Suprapubic skin (tissue), 4 donors: Measurements from ENCODE around the gene PGM2L1.

ENCODE experiments used
- CTCF ChIP-seq, 2 donors: fragments of 200-600 bp in 1 of 2; fragments of 450-650 bp in 1 of 2; sonication (generic) in 1 of 2; IDR thresholded peaks; one replicate each; pipeline ENCODE4 v1.5.1; 2016 to 2019; ENCODE audit warnings: antibody characterized with exemption in 2 of 2, mild to moderate bottlenecking in 1 of 2, moderate library complexity in 1 of 2
- EP300 ChIP-seq: sonication (generic); formaldehyde crosslinking; IDR thresholded peaks from one replicate; pipeline ENCODE4 v1.6.1; 2017; ENCODE audit warnings: antibody characterized with exemption
- POLR2A ChIP-seq, 2 donors: fragments of 450-650 bp; IDR thresholded peaks; one replicate each; pipeline ENCODE4 v1.6.1; 2017; ENCODE audit warnings: antibody characterized with exemption in 2 of 2, mild to moderate bottlenecking in 2 of 2, moderate library complexity in 2 of 2
- POLR2AphosphoS5 ChIP-seq, 3 donors: sonication (generic); formaldehyde crosslinking; IDR thresholded peaks; one replicate each; pipeline ENCODE4 v1.6.1; 2017; ENCODE audit warnings: antibody characterized with exemption in 3 of 3

GRCh38 chr11:74392256-74392655, 6.0 kb downstream of the PGM2L1 start:
- TF ChIP-seq CTCF (IDR thresholded peaks at IDR 0.05) = no peak
- TF ChIP-seq EP300 = no peak
- no peak for TF ChIP-seq POLR2A (IDR thresholded peaks at IDR 0.05)
- no peak for TF ChIP-seq POLR2AphosphoS5 (IDR thresholded peaks at IDR 0.05)
